ENCODE data around the gene CALY. TPM values are rescaled to one million over a fixed set of nuclear protein-coding genes. Genes with fewer than 3 reads are reported as not detected.

The CALY gene
- total RNA-seq, 1 donor = 0.73 TPM

DNA sequence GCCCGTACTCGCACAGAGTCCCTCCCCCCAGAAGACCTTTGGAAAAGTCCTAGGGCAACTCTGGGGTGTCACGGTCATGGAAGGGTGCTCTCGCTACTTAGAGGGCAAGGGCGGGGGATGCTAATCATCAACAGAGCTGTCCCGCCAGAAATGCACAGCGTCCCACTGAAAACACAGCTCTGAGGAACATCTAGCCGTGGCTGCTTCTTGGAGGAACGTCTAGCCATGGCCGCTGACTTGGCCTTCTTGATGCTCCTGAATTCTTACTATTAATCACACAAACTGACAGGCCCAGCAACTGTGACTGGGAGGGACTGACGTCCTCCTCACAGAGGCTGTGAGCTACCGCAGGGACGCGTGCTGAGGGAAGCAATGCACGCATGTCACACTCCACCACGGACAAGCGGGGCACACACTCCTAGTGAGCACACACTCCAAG lies 29.7 kb downstream of the CALY start:
- no peaks in the 10 kb centered on the region for H3K9me3 ChIP-seq (ENCODE audit: low read depth, low read length)
- H3K4me1 ChIP-seq (ENCODE audit: insufficient read depth, low read length) = peaks cover 39% of the 10 kb centered on the region
- H3K4me3 ChIP-seq (ENCODE audit: low read length) = no peak overlapping the region
- H3K27me3 ChIP-seq (ENCODE audit: insufficient read depth, low read length) = no peaks in the 10 kb centered on the region

DNA sequence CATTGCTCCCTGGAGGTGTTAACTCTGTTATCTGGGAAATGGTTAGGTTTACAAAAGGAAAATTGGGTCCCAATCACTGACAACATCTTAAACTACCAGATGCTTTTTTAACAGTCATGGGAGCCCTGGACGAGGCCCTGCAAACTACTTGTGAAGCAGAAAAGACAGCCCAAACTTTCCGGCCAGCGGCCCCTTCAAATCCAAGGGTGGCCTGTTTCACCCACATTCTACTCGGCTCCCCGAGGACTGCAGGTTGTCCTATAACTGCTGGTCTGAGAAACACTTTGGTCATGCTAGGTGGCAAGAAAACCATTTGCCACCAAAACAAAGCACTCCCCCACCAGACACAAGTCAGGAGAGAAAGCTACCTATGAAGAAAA lies 30.6 kb downstream of the CALY start:
- Histone ChIP-seq H3K4me3 (ENCODE audit: low read length) (no peak overlapping the region), H3K27me3 (ENCODE audit: insufficient read depth, low read length) (no peaks in the 10 kb centered on the region), H3K4me1 (ENCODE audit: insufficient read depth, low read length) (peaks cover 39% of the 10 kb centered on the region), H3K9me3 (ENCODE audit: low read depth, low read length) (no peaks in the 10 kb centered on the region)

DNA sequence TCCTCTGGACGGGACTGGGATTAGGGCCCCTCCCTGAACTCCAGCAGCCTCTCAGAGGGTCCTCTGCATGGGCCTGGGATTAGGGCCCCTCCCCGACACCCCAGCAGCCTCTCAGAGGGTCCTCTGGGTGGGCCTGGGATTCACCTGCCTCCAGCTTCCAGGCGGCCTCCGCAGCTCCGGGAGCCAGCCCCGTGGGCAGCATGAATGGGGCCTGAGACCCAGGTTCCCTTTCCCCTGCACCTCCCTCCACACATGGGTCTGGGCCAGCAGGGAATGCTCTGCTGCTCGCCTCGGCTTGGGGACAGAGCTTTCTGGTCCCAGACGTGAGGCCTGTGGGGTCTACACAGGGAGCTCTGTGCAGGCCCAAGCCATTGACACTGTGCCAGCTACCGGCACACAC lies 33.5 kb downstream of the CALY start:
- H3K27me3 ChIP-seq (ENCODE audit: insufficient read depth, low read length) = no peaks in the 10 kb centered on the region
- H3K9me3 ChIP-seq (ENCODE audit: low read depth, low read length) = no peaks in the 10 kb centered on the region
- no peak overlapping the region for H3K4me3 ChIP-seq (ENCODE audit: low read length)
- H3K4me1 ChIP-seq (ENCODE audit: insufficient read depth, low read length) = peaks cover 31% of the 10 kb centered on the region

DNA sequence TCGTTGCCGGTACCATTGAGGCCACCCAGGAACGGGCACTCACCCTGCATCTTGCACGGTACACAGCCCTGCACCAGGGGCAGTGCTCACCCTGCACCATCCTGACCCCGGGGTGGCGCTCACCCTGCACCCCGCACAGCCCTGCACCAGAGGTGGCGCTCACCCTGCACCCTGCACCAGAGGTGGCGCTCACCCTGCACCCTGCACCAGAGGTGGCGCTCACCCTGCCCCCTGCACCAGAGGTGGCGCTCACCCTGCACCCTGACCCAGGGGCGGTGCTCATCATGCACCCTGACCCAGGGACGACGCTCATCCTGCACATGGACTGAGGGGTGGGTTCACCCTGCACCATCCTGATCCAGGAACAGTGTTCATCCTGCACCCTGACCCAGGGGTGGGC lies 34.5 kb downstream of the CALY start:
- peaks cover 21% of the 10 kb centered on the region for H3K4me1 ChIP-seq (ENCODE audit: insufficient read depth, low read length)
- no peaks in the 10 kb centered on the region for H3K9me3 ChIP-seq (ENCODE audit: low read depth, low read length)
- no peaks in the 10 kb centered on the region for H3K27me3 ChIP-seq (ENCODE audit: insufficient read depth, low read length)
- no peak overlapping the region for H3K4me3 ChIP-seq (ENCODE audit: low read length)

DNA sequence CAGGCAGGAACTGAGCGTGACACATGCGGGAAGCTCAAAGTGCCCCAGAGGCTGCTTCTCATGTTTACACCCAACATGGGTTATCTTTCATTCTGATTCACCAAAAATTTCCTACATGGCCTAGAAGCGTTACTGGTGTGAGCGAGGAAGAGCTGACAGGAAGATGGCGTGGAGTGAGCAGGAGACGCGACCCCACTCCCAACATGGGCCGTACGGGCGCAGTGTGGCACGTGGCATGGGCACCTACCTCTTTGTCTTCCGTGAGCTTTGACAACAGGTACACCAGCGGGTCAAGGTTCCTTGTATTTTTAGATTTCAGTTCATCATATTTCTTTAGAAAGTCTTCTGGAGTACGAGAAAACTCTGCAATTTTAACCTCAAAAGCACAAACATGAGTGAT lies 37.0 kb downstream of the CALY start:
- no peaks in the 10 kb centered on the region for H3K9me3 ChIP-seq (ENCODE audit: low read depth, low read length)
- H3K27me3 ChIP-seq (ENCODE audit: insufficient read depth, low read length) = no peaks in the 10 kb centered on the region
- H3K4me1 ChIP-seq (ENCODE audit: insufficient read depth, low read length) = peaks cover 2% of the 10 kb centered on the region
- H3K4me3 ChIP-seq (ENCODE audit: low read length) = no peak overlapping the region

DNA sequence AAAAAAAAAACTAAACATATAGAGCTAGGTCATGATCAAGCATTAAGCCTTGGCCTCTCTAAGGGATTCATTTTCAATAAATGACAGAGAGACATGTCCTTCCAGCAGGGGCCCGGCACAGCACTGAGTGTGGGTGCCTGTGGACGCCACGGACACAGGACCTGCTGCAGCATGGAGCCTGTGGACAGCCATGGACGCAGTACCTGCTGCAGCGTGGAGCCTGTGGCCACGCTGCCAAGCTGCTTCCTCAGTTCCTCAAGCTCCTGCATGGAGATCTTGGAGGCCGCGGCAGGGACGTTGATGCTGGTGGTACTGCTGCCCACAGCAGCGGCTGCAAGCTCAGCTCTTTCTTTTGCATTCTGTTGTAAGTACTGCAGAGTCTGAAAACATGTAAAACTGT lies 37.5 kb downstream of the CALY start:
- Histone ChIP-seq H3K27me3 (ENCODE audit: insufficient read depth, low read length) (no peaks in the 10 kb centered on the region), H3K4me1 (ENCODE audit: insufficient read depth, low read length) (peaks cover 7% of the 10 kb centered on the region), H3K4me3 (ENCODE audit: low read length) (no peak overlapping the region), H3K9me3 (ENCODE audit: low read depth, low read length) (no peaks in the 10 kb centered on the region)

DNA sequence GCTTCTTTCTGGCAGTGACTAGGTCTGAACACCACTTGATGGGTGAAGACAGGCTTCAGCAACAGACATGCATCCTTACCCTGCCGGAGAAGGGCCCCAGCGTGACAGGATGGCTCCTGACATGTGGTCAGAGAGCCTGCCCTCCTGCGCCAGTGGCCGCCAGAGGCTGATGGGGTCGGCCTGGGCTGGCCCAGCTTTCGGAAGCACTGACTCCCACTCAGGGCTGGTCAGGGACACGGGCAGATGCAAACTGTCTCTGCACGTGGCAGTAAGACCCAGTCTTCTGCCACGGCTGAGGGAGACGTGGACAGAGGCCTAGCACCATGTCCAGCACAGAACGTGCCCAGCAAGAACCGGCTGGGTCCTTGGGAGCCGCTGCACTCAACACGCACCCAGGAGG lies 38.2 kb downstream of the CALY start:
- H3K4me1 ChIP-seq (ENCODE audit: insufficient read depth, low read length) = peaks cover 14% of the 10 kb centered on the region
- H3K27me3 ChIP-seq (ENCODE audit: insufficient read depth, low read length) = no peaks in the 10 kb centered on the region
- no peaks in the 10 kb centered on the region for H3K9me3 ChIP-seq (ENCODE audit: low read depth, low read length)
- H3K4me3 ChIP-seq (ENCODE audit: low read length) = no peak overlapping the region

DNA sequence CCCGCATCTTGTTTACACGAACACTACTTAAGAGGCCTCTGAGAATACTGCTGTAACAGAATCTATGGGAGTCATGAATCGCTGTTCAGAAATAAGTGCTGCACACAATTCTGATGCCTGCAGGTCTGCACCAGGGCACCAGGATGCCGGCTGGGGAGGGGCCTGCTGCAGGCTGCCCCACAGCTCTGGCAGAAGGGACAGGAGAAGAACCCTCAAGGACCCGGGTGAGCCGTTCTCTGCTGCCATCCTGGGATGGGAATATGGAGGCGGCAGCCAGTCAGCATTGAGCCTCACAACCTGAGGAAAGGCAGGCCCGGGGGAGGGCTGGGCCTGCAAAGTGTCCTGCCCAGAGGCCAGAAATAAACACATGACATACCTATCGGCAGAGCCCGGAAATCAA lies 39.2 kb downstream of the CALY start:
- Histone ChIP-seq H3K27me3 (ENCODE audit: insufficient read depth, low read length) (no peaks in the 10 kb centered on the region), H3K9me3 (ENCODE audit: low read depth, low read length) (no peaks in the 10 kb centered on the region), H3K4me3 (ENCODE audit: low read length) (no peak overlapping the region), H3K4me1 (ENCODE audit: insufficient read depth, low read length) (peaks cover 24% of the 10 kb centered on the region)

DNA sequence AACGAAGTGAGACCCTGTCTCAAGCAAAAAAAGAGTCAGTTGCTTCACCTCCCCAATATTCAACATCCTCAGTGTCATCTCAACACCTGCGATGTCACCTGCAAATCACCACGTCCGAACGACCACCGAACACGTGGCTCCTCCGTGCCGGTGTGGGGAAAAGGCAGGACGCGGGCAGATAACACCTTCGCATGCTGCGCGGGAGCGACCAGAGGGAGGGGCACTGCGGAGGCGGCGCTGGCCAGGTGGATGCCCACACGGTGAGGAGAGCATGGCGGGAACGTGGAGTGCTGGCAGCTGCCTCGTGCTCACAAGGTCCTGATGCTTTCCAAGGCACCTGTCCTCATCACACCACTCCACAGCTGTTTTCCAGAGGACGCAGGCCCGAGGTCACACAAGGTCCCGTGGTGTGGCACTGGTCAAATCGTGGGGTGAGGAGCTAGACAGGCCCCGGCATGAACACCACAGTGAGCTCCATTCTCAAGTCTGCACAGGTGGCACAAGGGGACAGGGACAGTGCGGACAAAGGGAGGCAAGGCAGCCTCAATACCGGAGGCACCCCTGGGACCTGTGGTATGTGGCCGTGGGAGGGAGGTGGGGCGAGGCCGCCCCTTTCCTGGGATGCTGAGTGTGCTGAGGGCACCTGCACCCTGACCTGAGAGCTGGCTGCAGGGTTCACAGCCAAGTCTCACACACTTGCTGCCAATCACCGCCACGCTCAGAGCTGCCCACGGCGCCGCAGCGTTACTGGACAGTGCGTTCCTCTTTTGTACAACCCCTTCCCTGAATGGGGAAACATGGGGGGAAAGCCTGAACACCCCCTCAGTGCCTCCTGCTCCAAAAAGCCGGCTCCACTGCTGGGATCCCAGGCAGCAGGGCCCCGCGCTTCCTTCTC lies 41.0 kb downstream of the CALY start:
- Histone ChIP-seq H3K4me1 (ENCODE audit: insufficient read depth, low read length) (peaks cover 25% of the 10 kb centered on the region), H3K27me3 (ENCODE audit: insufficient read depth, low read length) (no peaks in the 10 kb centered on the region), H3K4me3 (ENCODE audit: low read length) (no peak overlapping the region), H3K9me3 (ENCODE audit: low read depth, low read length) (no peaks in the 10 kb centered on the region)

DNA sequence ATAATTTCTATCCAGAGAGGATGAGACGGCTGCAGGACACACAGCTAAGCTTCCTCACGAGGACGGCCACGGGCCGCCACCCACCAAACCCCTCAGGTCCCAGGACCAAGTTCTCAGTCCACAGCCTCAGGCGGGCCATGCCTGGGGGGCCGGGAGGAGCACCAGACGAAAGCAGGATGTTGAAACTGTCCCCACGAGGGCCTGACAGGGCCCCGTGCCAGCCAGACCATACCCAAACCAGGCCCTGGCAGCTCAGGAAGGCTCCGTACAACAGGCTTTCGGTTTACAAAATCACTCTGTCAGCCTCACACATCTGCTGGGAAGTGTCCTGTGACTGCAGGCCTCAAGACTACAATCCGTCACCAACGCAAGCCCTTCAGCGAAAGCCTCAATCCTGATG lies 42.5 kb downstream of the CALY start:
- no peak overlapping the region for H3K4me3 ChIP-seq (ENCODE audit: low read length)
- H3K27me3 ChIP-seq (ENCODE audit: insufficient read depth, low read length) = no peaks in the 10 kb centered on the region
- H3K9me3 ChIP-seq (ENCODE audit: low read depth, low read length) = no peaks in the 10 kb centered on the region
- H3K4me1 ChIP-seq (ENCODE audit: insufficient read depth, low read length) = peaks cover 25% of the 10 kb centered on the region

DNA sequence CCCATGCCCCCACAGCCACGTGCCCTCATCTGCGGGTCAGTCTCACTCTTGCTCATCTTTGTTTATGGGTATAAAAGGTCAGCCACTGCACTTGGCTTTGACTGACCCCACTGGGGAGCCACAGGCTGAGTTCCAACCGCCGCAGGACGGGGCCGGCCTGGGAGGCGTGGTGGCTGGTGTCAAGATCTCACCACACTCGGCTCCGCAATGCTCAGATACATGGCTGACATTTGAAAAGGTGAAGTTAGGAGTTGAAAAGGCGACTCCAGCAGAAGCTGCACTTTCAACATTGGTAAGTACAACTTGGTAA lies 42.9 kb downstream of the CALY start:
- H3K9me3 ChIP-seq (ENCODE audit: low read depth, low read length) = no peaks in the 10 kb centered on the region
- no peak overlapping the region for H3K4me3 ChIP-seq (ENCODE audit: low read length)
- H3K27me3 ChIP-seq (ENCODE audit: insufficient read depth, low read length) = no peaks in the 10 kb centered on the region
- peaks cover 25% of the 10 kb centered on the region for H3K4me1 ChIP-seq (ENCODE audit: insufficient read depth, low read length)

DNA sequence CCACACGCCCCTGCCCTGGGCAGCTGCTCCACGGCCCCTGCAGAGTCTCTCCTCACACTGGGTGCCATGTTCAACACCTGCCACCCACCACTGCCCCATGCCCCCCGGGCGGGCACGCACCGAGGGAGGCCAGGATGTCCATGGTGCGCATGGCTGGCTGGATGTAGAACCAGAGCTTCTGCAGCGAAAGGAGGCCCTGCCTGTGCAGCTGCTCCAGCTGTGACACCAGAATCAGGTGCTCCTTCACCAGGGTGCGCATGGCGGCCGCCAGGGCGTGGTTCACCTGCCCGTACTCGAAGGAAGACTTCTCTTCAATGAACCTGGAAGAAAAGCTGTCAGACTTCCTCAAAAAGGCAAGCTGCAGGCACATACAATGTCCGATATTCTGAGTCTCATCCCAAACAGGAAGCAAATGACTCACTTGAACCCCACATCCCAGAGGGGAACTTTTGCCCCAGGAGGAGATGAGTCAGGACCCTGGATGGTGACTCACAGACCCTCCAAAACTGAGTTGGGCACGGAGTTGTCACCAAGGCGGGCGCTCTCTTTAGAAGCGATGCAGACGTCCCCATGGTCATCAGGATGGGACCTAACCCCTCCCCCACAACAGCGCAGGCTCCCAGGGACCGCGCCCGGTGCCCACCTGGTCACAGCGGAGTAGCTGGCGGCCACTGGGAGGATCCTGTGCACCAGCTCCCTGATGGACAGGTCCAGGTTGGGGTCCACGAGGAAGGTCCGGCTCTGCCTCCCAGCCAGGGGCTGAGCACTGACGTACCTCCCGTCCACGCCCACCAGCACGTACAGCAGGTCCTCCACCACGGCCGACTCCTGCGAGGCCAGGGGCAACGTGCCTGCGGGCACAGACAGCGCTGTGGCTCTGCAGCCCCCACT lies 43.5 kb downstream of the CALY start:
- no peaks in the 10 kb centered on the region for H3K9me3 ChIP-seq (ENCODE audit: low read depth, low read length)
- H3K4me3 ChIP-seq (ENCODE audit: low read length) = no peak overlapping the region

DNA sequence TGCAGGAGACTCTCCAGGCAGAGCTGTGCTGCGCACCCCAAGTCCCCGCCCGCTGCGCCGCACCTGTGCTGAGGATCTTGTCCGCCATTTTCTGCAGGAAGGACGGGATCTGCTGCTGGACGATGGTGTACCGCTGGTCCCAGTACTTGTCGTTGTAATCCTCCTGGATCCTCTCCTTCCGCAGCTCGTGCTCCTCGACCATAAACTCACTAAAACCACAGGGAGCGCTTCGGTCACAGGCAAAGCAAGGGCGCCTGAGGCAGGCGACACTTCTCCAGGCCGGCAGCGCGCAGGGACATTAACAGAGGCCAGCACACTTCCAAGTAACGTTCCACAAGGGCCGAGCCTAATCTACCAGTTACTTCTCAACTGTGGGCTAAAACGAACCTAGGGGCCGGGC lies 46.9 kb downstream of the CALY start:
- H3K9me3 ChIP-seq (ENCODE audit: low read depth, low read length) = no peaks in the 10 kb centered on the region
- H3K4me3 ChIP-seq (ENCODE audit: low read length) = no peak overlapping the region
- H3K27me3 ChIP-seq (ENCODE audit: insufficient read depth, low read length) = no peaks in the 10 kb centered on the region
- H3K4me1 ChIP-seq (ENCODE audit: insufficient read depth, low read length) = peaks cover 24% of the 10 kb centered on the region

More for the DNA sequence above, 43.5 kb downstream of the CALY start:
- H3K4me1 ChIP-seq (ENCODE audit: insufficient read depth, low read length) = peaks cover 25% of the 10 kb centered on the region
- H3K27me3 ChIP-seq (ENCODE audit: insufficient read depth, low read length) = no peaks in the 10 kb centered on the region

DNA sequence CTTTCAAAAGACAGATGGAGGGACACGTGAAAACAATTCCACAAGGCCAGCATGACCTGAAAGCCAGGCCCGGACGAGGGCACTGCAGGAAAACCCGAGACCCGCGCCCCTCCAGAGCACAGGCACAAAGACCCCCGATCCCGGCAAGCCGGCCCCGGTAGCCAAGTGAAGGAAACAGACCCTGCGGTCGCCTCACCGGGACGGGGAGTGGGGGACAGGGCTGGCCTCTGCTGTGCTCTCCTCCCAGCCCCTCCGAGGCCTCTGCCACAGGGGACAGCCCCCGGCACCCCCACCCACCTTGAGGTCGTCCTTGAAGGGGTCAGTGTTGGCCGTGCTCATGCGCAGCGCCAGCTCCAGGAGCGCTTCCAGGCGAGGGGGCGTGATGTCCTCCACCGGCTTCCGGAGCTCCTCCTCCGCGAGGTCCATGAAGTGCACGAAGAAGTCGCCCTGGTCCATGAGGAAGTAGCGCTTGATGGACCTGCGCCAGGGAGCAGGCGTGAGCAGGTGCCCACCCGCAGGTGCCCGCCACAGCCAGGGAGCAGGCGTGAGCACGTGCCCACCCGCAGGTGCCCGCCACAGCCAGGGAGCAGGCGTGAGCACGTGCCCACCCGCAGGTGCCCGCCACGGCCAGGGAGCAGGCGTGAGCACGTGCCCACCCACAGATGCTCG lies 48.7 kb downstream of the CALY start:
- peaks cover 6% of the 10 kb centered on the region for H3K4me1 ChIP-seq (ENCODE audit: insufficient read depth, low read length)
- no peaks in the 10 kb centered on the region for H3K9me3 ChIP-seq (ENCODE audit: low read depth, low read length)
- H3K27me3 ChIP-seq (ENCODE audit: insufficient read depth, low read length) = no peaks in the 10 kb centered on the region
- no peak overlapping the region for H3K4me3 ChIP-seq (ENCODE audit: low read length)

DNA sequence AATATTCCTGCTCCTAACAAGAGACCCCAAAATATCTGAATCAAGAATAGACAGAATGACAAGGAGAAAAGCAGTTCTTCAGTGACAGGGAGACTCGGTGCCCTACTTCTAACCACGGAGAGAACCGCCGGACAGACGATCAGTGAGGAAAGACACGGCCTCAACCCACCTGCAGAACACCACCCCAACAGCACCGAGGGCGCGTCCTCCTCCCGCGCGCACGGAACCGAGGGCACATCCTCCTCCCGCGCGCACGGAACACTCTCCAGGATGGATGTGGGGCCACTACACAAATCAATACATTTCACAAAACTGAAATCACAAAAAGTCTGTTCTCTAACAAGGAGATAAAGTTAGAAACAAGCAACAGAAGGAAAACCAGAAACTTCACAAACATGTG lies 50.3 kb downstream of the CALY start:
- H3K4me3 ChIP-seq (ENCODE audit: low read length) = no peak overlapping the region
- H3K4me1 ChIP-seq (ENCODE audit: insufficient read depth, low read length) = no peaks in the 10 kb centered on the region
- H3K9me3 ChIP-seq (ENCODE audit: low read depth, low read length) = no peaks in the 10 kb centered on the region
- no peaks in the 10 kb centered on the region for H3K27me3 ChIP-seq (ENCODE audit: insufficient read depth, low read length)
